K562 (cell line): ENCODE results near the gene SLC23A2. TPM values are rescaled to one million over a fixed set of nuclear protein-coding genes. Genes with fewer than 3 reads are reported as not detected.

Experiments
- ATAC-seq: fragments of 200-7000 bp; cut with Tn5 transposase; 3 replicates; pipeline ENCODE4 v1.9.1; 2020; ENCODE audit warnings: moderate library complexity
- BruUV-seq: library from RNA; stranded (reverse); fragments of 400-500 nt; replicated peaks from 2 replicates; lab custom pipeline; 2021; lab: Mats Ljungman, UMichigan
- CTCF ChIA-PET: fragments of 300-600 bp; formaldehyde crosslinking; extraction: SDS; loops from one replicate; lab custom pipeline; 2021; ENCODE audit warnings: low intra/inter-chr PET ratio; lab: Yijun Ruan, JAX
- POLR2A ChIA-PET: fragments of 300-600, 350-650 bp; sonication (Branson Sonifier 250); formaldehyde crosslinking; extraction: SDS; loops from one replicate; lab custom pipeline; 2021; ENCODE audit warnings: antibody characterized with exemption, inconsistent platforms; lab: Yijun Ruan, JAX
- DNase-seq, 4 experiments: peaks; one replicate each; pipeline versions ENCODE4 v3.0.0 to v3.0.0-alpha.2; 2011 to 2018; ENCODE audit warnings: low spot score in 3 of 4, mixed read lengths in 3 of 4; ENCODE audit errors: extremely low read depth in 1 of 4
- FAIRE-seq: peaks from 2 replicates; lab custom pipeline; 2011; peaks lifted over from hg19 to GRCh38; lab: Jason Lieb, UNC
- H2AFZ ChIP-seq: 2 replicates; pipeline ENCODE4 v1.6.0; 2011; ENCODE audit warnings: low read depth, low read length, control low read depth, inconsistent platforms
- H3K27ac ChIP-seq: fragments of 200-600 bp; 3 replicates; pipeline ENCODE4 v1.8.0; 2011; ENCODE audit warnings: low read depth, mild to moderate bottlenecking, control low read depth, inconsistent platforms, low read length, moderate library complexity, mixed read lengths; ENCODE audit errors: extremely low read depth
- H3K27me3 ChIP-seq, 2 experiments: fragments of 300-600 bp in 1 of 2; 2 replicates in 1 of 2; 3 replicates in 1 of 2; pipeline versions ENCODE4 v1.6.0 to v1.8.0; 2011; ENCODE audit warnings: inconsistent platforms in 2 of 2, low read length in 2 of 2, mild to moderate bottlenecking in 1 of 2, mixed read lengths in 1 of 2, moderate library complexity in 1 of 2; ENCODE audit not compliant: control insufficient read depth in 2 of 2, insufficient read depth in 2 of 2
- H3K36me3 ChIP-seq: fragments of 300-600 bp; 3 replicates; pipeline ENCODE4 v1.8.0; 2011; ENCODE audit warnings: mild to moderate bottlenecking, low read length, inconsistent platforms; ENCODE audit not compliant: control insufficient read depth, insufficient read depth
- H3K4me1 ChIP-seq, 2 experiments: fragments of 200-600 bp in 1 of 2; replicated peaks in 1 of 2; 2 replicates in 1 of 2; 3 replicates in 1 of 2; pipeline versions ENCODE4 v1.5.1 to v1.8.0; 2011; ENCODE audit warnings: inconsistent platforms in 2 of 2, low read length in 2 of 2, mild to moderate bottlenecking in 1 of 2, mixed read lengths in 1 of 2, moderate library complexity in 1 of 2; ENCODE audit not compliant: control insufficient read depth in 2 of 2, insufficient read depth in 2 of 2
- H3K4me2 ChIP-seq: 2 replicates; pipeline ENCODE4 v1.6.1; 2011; ENCODE audit warnings: low read length, control low read depth, inconsistent platforms, mixed read lengths; ENCODE audit not compliant: insufficient read depth
- H3K4me3 ChIP-seq: fragments of 200-600 bp; sonication (generic), shearing (Covaris generic); 2 replicates; pipeline ENCODE4 v1.5.1; 2016; ENCODE audit warnings: control low read depth, inconsistent platforms
- H3K79me2 ChIP-seq: fragments of 200-600 bp; 3 replicates; pipeline ENCODE4 v1.8.0; 2011; ENCODE audit warnings: low read length, inconsistent platforms; ENCODE audit not compliant: control insufficient read depth, insufficient read depth
- H3K9ac ChIP-seq, 2 experiments: 2 replicates each; pipeline versions ENCODE4 v1.6.0 to v1.6.1; 2011; ENCODE audit warnings: low read depth in 2 of 2, low read length in 2 of 2, control low read depth in 1 of 2, inconsistent platforms in 1 of 2, mild to moderate bottlenecking in 1 of 2, mixed read lengths in 1 of 2; ENCODE audit not compliant: insufficient read depth in 1 of 2
- H3K9me1 ChIP-seq: one replicate; pipeline ENCODE4 v1.6.0; 2011; ENCODE audit warnings: inconsistent platforms, mild to moderate bottlenecking, low read length, moderate library complexity; ENCODE audit not compliant: control insufficient read depth, insufficient read depth
- H3K9me3 ChIP-seq: replicated peaks from 2 replicates; pipeline ENCODE4 v1.5.1; 2011; ENCODE audit warnings: low read depth, low read length, inconsistent platforms; ENCODE audit not compliant: control insufficient read depth, insufficient read depth
- H4K20me1 ChIP-seq: replicated peaks from 2 replicates; pipeline ENCODE4 v1.6.1; 2011; ENCODE audit warnings: low read length, inconsistent platforms, mixed read lengths; ENCODE audit not compliant: control insufficient read depth, insufficient read depth
- ATF2 ChIP-seq: sonication (generic); formaldehyde crosslinking; IDR thresholded peaks from 2 replicates; pipeline ENCODE4 v1.8.1; 2022; ENCODE audit warnings: missing genetic modification reagents
- CREB3 ChIP-seq: fragments of 450-650 bp; conservative IDR thresholded peaks from 2 replicates; pipeline ENCODE4 v1.6.1; 2016; ENCODE audit warnings: missing genetic modification characterization, low read depth, mild to moderate bottlenecking, missing compliant biosample characterization, moderate library complexity
- CTBP1 ChIP-seq: fragments of 450-650 bp; IDR thresholded peaks from 2 replicates; pipeline ENCODE4 v1.6.1; 2016; ENCODE audit warnings: borderline replicate concordance
- DNMT1 ChIP-seq: fragments of 450-650 bp; IDR thresholded peaks from 2 replicates; pipeline ENCODE4 v1.6.1; 2016; ENCODE audit warnings: antibody characterized with exemption, mild to moderate bottlenecking
- HDAC2 ChIP-seq: fragments of 450-650 bp; IDR thresholded peaks from 2 replicates; pipeline ENCODE4 v1.6.1; 2016; ENCODE audit warnings: mild to moderate bottlenecking
- HEY1 ChIP-seq: fragments of 250-450 bp; sonication (Bioruptor Pico); IDR thresholded peaks from 2 replicates; pipeline ENCODE4 v1.5.0; 2020; ENCODE audit warnings: mild to moderate bottlenecking, moderate library complexity, borderline replicate concordance
- NBN ChIP-seq: fragments of 450-650 bp; IDR thresholded peaks from 2 replicates; pipeline ENCODE4 v1.6.1; 2016; ENCODE audit warnings: low read depth, mild to moderate bottlenecking
- NFE2L1 ChIP-seq: fragments of 450-650 bp; IDR thresholded peaks from 2 replicates; pipeline ENCODE4 v1.6.1; 2016; ENCODE audit warnings: missing genetic modification characterization, low read depth, mild to moderate bottlenecking, missing compliant biosample characterization, moderate library complexity, borderline replicate concordance
- POLR2B ChIP-seq: fragments of 450-650 bp; IDR thresholded peaks from 2 replicates; pipeline ENCODE4 v1.6.1; 2018; ENCODE audit warnings: low read depth; ENCODE audit not compliant: partially characterized antibody
- PPARD ChIP-seq: fragments of 250-450 bp; sonication (Bioruptor Pico); IDR thresholded peaks from 2 replicates; pipeline ENCODE4 v1.8.0; 2022; ENCODE audit warnings: inconsistent platforms, mild to moderate bottlenecking, moderate library complexity
- SAP30 ChIP-seq: fragments of 200-600 bp; sonication (generic); IDR thresholded peaks from 2 replicates; pipeline ENCODE4 v1.6.1; 2012; ENCODE audit warnings: borderline replicate concordance, low read depth, mild to moderate bottlenecking, moderate library complexity, low read length, control low read depth, inconsistent platforms; ENCODE audit not compliant: insufficient read depth, poor library complexity, severe bottlenecking
- SREBF1 ChIP-seq: fragments of 150-350 bp; IDR thresholded peaks from 2 replicates; pipeline ENCODE4 v1.6.1; 2014; ENCODE audit warnings: antibody characterized with exemption, low read depth, low read length, borderline replicate concordance
- TAF1 ChIP-seq: IDR thresholded peaks from 2 replicates; pipeline ENCODE4 v1.6.1; 2011; ENCODE audit warnings: mild to moderate bottlenecking, low read length, moderate library complexity; ENCODE audit not compliant: insufficient read depth, control insufficient read depth, severe bottlenecking; ENCODE audit errors: extremely low read depth
- TGIF2 ChIP-seq: sonication (generic); formaldehyde crosslinking; IDR thresholded peaks from 2 replicates; pipeline ENCODE4 v1.8.1; 2022; ENCODE audit warnings: mild to moderate bottlenecking, missing genetic modification reagents, moderate library complexity
- USF1 ChIP-seq: sonication (generic); formaldehyde crosslinking; IDR thresholded peaks from 2 replicates; pipeline ENCODE4 v1.9.0; 2022; ENCODE audit warnings: mild to moderate bottlenecking, missing genetic modification reagents
- ZNF146 ChIP-seq: IDR thresholded peaks from one replicate; pipeline ENCODE4 v1.6.1; 2018; ENCODE audit warnings: missing compliant biosample characterization; ENCODE audit not compliant: unreplicated experiment
- ZNF280B ChIP-seq: fragments of 250-450 bp; sonication (Bioruptor Pico); IDR thresholded peaks from 2 replicates; pipeline ENCODE4 v1.5.1; 2021; ENCODE audit warnings: mild to moderate bottlenecking
- ZNF561 ChIP-seq: fragments of 450-650 bp; formaldehyde crosslinking; conservative IDR thresholded peaks from 2 replicates; pipeline ENCODE4 v1.4.0; 2020; ENCODE audit warnings: mild to moderate bottlenecking, moderate library complexity
- WGBS: fragments of 100-300 bp; shearing (Covaris generic); methylation state at CpG from one replicate; pipeline ENCODE4 v1.1.6; 2016; ENCODE audit warnings: low coverage, mixed read lengths; ENCODE audit not compliant: insufficient coverage; ENCODE audit errors: missing lambda C conversion rate; 5-methylcytosine and 5-hydroxymethylcytosine counted together
- in situ Hi-C: fragments of 300-500 bp; cut with MboI; formaldehyde crosslinking; loops from 4 replicates; pipeline ENCODE4 v1.15.0; 2018; ENCODE audit warnings: inconsistent platforms, mixed read lengths
- intact Hi-C: fragments of 100-400 bp; cut with micrococcal nuclease; formaldehyde crosslinking; loops from 2 replicates; pipeline ENCODE4 v1.14.2; 2022
- polyA plus RNA-seq, 8 experiments: library from polyadenylated mRNA; depleted of rRNA in 4 of 8; stranded (reverse) in 5 of 8; unstranded in 3 of 8; fragments of >200 nt; fragmentation: Nextera tagmentation in 2 of 8; fragmentation: Illumina TruSeq in 1 of 8; extraction: Ambion mirVana in 2 of 8; extraction: Trizol in 1 of 8; gene quantifications; 2 replicates each; pipeline versions ENCODE4 v1.2.1 to v1.2.3, GENCODE V29; 2011 to 2014; ENCODE audit warnings: inconsistent platforms in 1 of 8, missing spikeins in 1 of 8
- total RNA-seq, 7 experiments: library from RNA; depleted of rRNA in 6 of 7; stranded (reverse); fragments of >200 nt in 6 of 7; fragmentation: Illumina TruSeq in 2 of 7; extraction: Trizol in 2 of 7; gene quantifications; 2 replicates each; pipeline versions ENCODE4 v1.2.1 to v1.2.3, GENCODE V29; 2011 to 2021; ENCODE audit warnings: low replicate concordance in 1 of 7

Gene SLC23A2
- total and polyA plus RNA-seq, 9 of the 15 experiments (the other 6 are each of a cell fraction or from before 2014, with no cell fraction given) = 0.39 to 6.7 (median 3.2) TPM

- no peak for TF ChIP-seq ATF2 (CRISPR knock-in tag)
- no peak for TF ChIP-seq TAF1
- TF ChIP-seq SREBF1 = no peak
- no peak for TF ChIP-seq CTBP1
- TF ChIP-seq DNMT1 = no peak
- no peak for TF ChIP-seq NFE2L1 (tag)
- TF ChIP-seq ZNF561 = no peak
These were observed 54.3 kb downstream of the SLC23A2 start (continued) for GRCh38 chr20:4946986-4947385.

- FAIRE-seq (no peak), DNase-seq (no peak), ATAC-seq (no peak)
- Histone ChIP-seq H3K79me2 (no peaks in the 10 kb centered on the region), H4K20me1 (peaks cover 6% of the 10 kb centered on the region; the same call in 1 of the 2 replicates), H3K27me3 (no peaks in the 10 kb centered on the region), H3K9me3 (no peaks in the 10 kb centered on the region), H3K9ac (no peak overlapping the region), H3K4me2 (no peak overlapping the region), H2AFZ (no peak overlapping the region), H3K4me3 (no peak overlapping the region), H3K36me3 (no peaks in the 10 kb centered on the region), H3K9me1 (no peaks in the 10 kb centered on the region), H3K27ac (no peak overlapping the region), H3K4me1 (no peaks in the 10 kb centered on the region)
- POLR2A ChIA-PET = no interaction called here
- 61% methylated on average over 6 of the region's 6 CpGs for WGBS
- BruUV-seq = no TSS peak
- in situ Hi-C loops = loop anchor here (10.0 kb wide), 1 partner anchor 342 kb away; no protein-coding TSS in a partner anchor
- CTCF ChIA-PET = no interaction called here
- intact Hi-C loops = no loop called here
- TF ChIP-seq POLR2B = no peak
- TF ChIP-seq NBN = no peak
- TF ChIP-seq CTBP1 = no peak
- no peak for TF ChIP-seq PPARD
- no peak for TF ChIP-seq TGIF2 (CRISPR knock-in tag)
- TF ChIP-seq HEY1 (CRISPR knock-in tag) = no peak
- TF ChIP-seq TAF1 = no peak
- TF ChIP-seq SAP30 = no peak
- no peak for TF ChIP-seq ZNF146 (CRISPR knock-in tag)
- TF ChIP-seq ZNF280B (CRISPR knock-in tag) = no peak
- no peak for TF ChIP-seq HDAC2
- TF ChIP-seq CREB3 = no peak
- no peak for TF ChIP-seq USF1 (CRISPR knock-in tag)
These were observed 54.7 kb downstream of the SLC23A2 start for GRCh38 chr20:4946585-4946984.
